ENCODE measurements around the gene FRMD4A. TPM values are rescaled to one million over a fixed set of nuclear protein-coding genes. Genes with fewer than 3 reads are reported as not detected.

FRMD4A gene
- total RNA-seq, 1 donor from 2014 or later: 236 TPM

DNA sequence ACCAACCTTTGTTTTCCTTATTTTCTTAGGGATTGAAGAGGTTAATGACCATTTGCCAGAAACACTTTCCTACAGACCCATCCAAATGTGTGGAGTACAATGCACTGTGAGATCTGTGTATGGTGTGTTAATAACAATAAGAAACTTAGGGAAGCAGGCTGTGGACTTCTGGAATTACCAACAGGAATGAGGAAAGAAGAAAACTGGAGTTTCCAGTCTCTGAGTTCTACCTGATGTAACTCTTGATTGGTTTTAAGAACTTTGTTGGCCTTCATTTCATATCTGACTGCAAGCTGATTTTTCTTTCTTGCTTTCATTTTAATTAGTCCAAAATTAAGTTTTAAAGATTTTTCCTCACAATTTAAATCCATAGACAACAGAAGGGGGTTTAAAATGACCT, 700.5 kb downstream of the FRMD4A start:
- H3K27ac Mint-ChIP-seq (ENCODE audit: unreplicated experiment): no peak overlapping the region
- H3K27me3 Mint-ChIP-seq (ENCODE audit: unreplicated experiment): no peaks in the 10 kb centered on the region
- no peaks in the 10 kb centered on the region for H3K9me3 Mint-ChIP-seq (ENCODE audit: unreplicated experiment)
- no peak for DNase-seq (ENCODE audit: extremely low spot score, unreplicated experiment)
- TF ChIP-seq, protein P1, sequence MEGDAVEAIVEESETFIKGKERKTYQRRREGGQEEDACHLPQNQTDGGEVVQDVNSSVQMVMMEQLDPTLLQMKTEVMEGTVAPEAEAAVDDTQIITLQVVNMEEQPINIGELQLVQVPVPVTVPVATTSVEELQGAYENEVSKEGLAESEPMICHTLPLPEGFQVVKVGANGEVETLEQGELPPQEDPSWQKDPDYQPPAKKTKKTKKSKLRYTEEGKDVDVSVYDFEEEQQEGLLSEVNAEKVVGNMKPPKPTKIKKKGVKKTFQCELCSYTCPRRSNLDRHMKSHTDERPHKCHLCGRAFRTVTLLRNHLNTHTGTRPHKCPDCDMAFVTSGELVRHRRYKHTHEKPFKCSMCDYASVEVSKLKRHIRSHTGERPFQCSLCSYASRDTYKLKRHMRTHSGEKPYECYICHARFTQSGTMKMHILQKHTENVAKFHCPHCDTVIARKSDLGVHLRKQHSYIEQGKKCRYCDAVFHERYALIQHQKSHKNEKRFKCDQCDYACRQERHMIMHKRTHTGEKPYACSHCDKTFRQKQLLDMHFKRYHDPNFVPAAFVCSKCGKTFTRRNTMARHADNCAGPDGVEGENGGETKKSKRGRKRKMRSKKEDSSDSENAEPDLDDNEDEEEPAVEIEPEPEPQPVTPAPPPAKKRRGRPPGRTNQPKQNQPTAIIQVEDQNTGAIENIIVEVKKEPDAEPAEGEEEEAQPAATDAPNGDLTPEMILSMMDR (IDR thresholded peaks at IDR 0.05): no peak
- H3K4me3 Mint-ChIP-seq (ENCODE audit: unreplicated experiment): no peak overlapping the region
- H3K4me1 Mint-ChIP-seq (ENCODE audit: unreplicated experiment): no peaks in the 10 kb centered on the region
- peaks cover 24% of the 10 kb centered on the region for H3K36me3 Mint-ChIP-seq (ENCODE audit: unreplicated experiment)

DNA sequence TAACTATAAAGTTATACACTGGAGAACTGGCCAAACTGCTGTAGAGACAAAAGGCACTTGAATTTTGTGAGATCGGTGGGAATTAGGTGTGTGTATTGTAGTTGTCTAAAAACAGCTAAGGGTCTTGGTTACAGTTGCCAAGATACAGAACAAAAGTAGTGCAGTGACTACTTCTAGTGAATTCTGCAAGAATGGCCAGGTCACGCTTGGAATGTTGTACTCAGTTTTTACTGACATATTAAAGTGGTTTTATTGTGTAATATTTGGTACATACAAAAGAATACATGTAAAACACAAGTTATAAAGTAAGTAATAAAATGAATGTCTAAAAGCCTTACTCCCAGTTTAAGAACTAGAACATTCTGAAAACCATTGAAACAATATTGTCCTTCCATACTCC, 701.6 kb downstream of the FRMD4A start:
- Mint-ChIP-seq H3K9me3 (ENCODE audit: unreplicated experiment) (no peaks in the 10 kb centered on the region), H3K4me3 (ENCODE audit: unreplicated experiment) (no peak overlapping the region), H3K27ac (ENCODE audit: unreplicated experiment) (no peak overlapping the region), H3K27me3 (ENCODE audit: unreplicated experiment) (no peaks in the 10 kb centered on the region), H3K36me3 (ENCODE audit: unreplicated experiment) (peaks cover 24% of the 10 kb centered on the region), H3K4me1 (ENCODE audit: unreplicated experiment) (no peaks in the 10 kb centered on the region)
- TF ChIP-seq, protein P1 (IDR thresholded peaks at IDR 0.05): no peak
- DNase-seq (ENCODE audit: extremely low spot score, unreplicated experiment): no peak

DNA sequence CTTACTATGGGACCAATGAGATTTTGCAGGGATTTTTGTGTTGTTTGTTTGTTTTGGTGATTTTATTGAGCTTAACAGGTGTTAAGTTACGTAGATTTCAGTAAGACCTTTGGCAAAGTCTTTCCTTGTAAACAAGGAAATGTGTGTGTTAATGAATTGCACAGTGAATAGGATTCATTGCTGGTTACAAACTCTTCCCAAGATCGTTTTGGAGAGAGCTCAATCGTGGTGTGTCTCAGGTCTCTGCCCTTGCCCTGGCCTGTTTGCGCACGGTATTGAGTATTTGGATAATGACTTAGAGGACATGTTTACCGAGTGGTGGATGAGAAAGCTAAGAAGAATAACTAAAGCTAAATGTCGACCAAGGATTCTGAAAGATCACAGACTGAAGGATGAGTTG, 702.1 kb downstream of the FRMD4A start:
- H3K4me3 Mint-ChIP-seq (ENCODE audit: unreplicated experiment): no peak overlapping the region
- TF ChIP-seq, protein P1 (IDR thresholded peaks at IDR 0.05): no peak
- peaks cover 24% of the 10 kb centered on the region for H3K36me3 Mint-ChIP-seq (ENCODE audit: unreplicated experiment)
- no peaks in the 10 kb centered on the region for H3K27me3 Mint-ChIP-seq (ENCODE audit: unreplicated experiment)
- H3K9me3 Mint-ChIP-seq (ENCODE audit: unreplicated experiment): no peaks in the 10 kb centered on the region
- no peak for DNase-seq (ENCODE audit: extremely low spot score, unreplicated experiment)
- H3K27ac Mint-ChIP-seq (ENCODE audit: unreplicated experiment): no peak overlapping the region
- no peaks in the 10 kb centered on the region for H3K4me1 Mint-ChIP-seq (ENCODE audit: unreplicated experiment)

DNA sequence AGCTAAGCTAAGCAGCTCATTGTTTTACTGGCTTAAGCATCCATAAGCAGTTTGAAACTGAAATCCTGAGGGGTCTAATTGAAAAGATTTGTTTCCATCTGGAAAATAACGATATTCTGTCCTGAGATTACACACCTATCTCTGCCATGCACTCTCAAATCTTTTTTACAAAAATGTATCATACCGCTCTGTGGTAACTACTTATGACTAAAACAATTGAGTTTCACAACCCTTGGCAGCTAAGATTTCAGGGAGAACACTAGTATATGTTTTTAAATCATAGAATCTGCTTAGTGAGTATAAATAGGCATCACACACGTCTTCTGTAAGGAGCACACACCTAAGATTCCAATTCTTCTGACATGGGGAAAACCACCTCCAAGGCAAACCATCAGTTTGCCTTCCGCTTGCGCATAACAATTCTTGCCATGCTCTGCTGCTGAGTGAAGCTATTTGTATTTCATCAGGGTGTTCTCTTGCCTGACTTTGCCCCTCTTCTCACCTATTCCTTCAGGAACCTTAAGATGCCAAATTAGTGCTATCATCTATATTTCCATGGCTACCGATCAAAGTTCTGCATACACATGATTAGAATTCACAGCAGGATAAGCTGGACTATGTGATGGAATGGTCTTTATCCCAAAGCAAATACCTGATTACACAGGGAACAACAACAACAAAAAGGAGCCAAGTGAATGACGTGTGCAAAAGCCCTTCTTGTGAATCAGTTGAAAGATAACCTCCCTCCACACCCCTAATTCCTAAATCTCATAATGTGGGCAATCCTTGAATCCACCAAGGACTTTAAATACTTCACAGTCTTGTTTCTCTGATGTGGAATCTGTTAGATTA, 703.0 kb downstream of the FRMD4A start:
- Mint-ChIP-seq H3K27me3 (ENCODE audit: unreplicated experiment) (no peaks in the 10 kb centered on the region), H3K4me1 (ENCODE audit: unreplicated experiment) (no peaks in the 10 kb centered on the region), H3K27ac (ENCODE audit: unreplicated experiment) (no peak overlapping the region), H3K36me3 (ENCODE audit: unreplicated experiment) (peaks cover 24% of the 10 kb centered on the region), H3K9me3 (ENCODE audit: unreplicated experiment) (no peaks in the 10 kb centered on the region), H3K4me3 (ENCODE audit: unreplicated experiment) (no peak overlapping the region)
- DNase-seq (ENCODE audit: extremely low spot score, unreplicated experiment): no peak
- TF ChIP-seq, protein P1 (IDR thresholded peaks at IDR 0.05): no peak

DNA sequence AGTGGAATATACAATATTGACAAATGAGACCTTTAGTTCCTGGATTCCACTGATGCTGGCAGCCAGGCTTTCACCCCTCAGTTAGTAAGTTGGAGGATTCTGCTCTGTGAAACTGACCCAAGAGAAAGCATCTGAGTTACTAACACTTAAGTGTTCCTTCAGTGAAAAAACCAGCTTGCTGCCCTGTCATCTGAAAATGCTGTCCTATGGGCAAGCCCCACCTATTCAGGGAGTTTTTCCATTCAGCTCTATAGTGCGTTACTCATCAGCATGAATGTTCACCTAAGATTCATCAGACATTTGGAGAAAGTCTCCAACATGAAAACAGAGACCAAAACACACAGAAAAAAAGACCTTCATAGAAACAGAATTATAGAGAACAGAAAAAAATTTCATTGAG, 706.1 kb downstream of the FRMD4A start:
- H3K9me3 Mint-ChIP-seq (ENCODE audit: unreplicated experiment): no peaks in the 10 kb centered on the region
- no peaks in the 10 kb centered on the region for H3K4me1 Mint-ChIP-seq (ENCODE audit: unreplicated experiment)
- no peak overlapping the region for H3K27ac Mint-ChIP-seq (ENCODE audit: unreplicated experiment)
- H3K36me3 Mint-ChIP-seq (ENCODE audit: unreplicated experiment): peaks cover 18% of the 10 kb centered on the region
- no peak for DNase-seq (ENCODE audit: extremely low spot score, unreplicated experiment)
- no peaks in the 10 kb centered on the region for H3K27me3 Mint-ChIP-seq (ENCODE audit: unreplicated experiment)
- TF ChIP-seq, protein P1 (IDR thresholded peaks at IDR 0.05): no peak
- no peak overlapping the region for H3K4me3 Mint-ChIP-seq (ENCODE audit: unreplicated experiment)

All from osteocyte (in vitro differentiated cells).